HG02973 (cell line): ENCODE data around the gene HRC.
"Not testable (repeated sequence)": the region's sequence is repeated elsewhere in the genome, so short reads cannot be mapped to it uniquely, and the experiment has no call there.

ENCODE experiments used
- ATAC-seq: cut with Tn5 transposase; IDR thresholded peaks from one replicate; pipeline ENCODE4 v1.9.1; 2021; ENCODE audit warnings: moderate library complexity; ENCODE audit not compliant: unreplicated experiment

The HRC gene

GRCh38 chr19:49155005-49155819, at the start of gene HRC:
TSS of gene HRC (minus strand) at chr19:49155396. CDS start at chr19:49155237, 159 bp downstream.
- ATAC-seq: no peak

DNA sequence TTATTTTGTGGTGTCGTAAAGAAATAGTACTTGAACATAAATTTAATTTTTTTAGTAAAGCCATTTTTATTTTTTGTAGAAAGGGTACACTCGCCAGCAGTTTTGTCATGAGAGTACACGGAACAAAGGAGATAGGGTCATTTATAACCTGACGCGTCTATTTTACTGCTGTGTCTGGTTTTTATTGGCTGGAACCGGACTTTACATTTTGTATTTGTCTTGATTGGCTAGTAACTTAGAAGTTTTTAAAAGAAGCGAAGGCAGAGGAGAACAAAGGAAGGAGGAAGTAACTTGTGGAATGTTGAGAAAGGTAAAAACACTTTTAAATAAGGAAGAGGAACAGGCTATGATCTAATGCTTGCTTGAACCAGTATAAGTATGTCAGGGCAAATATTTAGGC, 45.8 kb upstream of the HRC start:
- no peak for ATAC-seq

GRCh38 chr19:49200238-49200862, 45.2 kb upstream of the HRC start:
- no peak for ATAC-seq

DNA sequence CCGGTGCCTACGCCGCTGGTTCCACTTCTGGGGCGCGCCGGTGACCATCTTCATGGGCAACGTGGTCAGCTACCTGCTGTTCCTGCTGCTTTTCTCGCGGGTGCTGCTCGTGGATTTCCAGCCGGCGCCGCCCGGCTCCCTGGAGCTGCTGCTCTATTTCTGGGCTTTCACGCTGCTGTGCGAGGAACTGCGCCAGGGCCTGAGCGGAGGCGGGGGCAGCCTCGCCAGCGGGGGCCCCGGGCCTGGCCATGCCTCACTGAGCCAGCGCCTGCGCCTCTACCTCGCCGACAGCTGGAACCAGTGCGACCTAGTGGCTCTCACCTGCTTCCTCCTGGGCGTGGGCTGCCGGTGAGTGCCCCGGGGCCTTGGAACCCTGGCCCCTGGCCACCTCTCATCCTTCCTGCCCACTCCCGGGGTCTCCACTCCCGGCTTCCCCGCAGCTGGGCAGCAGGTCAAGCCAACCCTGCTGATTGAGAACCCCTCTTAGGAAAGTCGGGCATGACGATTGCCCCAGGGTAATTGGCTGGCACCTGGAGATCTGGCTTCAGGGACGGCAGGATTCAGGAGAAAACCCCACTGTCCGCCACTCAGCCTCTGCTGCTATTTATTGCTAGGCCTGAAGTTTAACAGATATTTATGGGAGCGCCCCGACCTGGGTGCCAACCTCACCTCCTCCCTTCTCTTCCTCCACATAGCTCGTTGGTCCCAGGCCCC, 41.5 kb upstream of the HRC start:
- ATAC-seq: no peak

DNA sequence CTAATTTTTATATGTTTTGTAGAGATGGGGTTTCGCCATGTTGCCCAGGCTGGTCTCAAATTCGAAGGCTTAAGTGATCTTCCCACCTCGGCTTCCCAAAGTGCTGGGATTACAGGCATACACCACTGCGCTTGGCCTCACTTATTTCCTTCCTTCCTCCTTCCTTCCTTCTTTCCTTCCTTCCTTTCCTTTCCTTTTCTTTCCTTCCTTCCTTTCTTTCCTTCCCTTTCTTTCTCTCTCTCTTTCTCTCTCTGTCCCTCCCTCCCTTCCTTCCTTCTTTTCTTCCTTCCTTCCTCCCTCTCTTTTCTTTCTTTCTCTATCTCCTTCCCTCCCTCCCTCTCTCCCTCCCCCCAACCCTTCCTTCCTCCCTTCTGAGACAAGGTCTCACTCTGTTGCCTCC, 39.2 kb upstream of the HRC start:
- no peak for ATAC-seq

DNA sequence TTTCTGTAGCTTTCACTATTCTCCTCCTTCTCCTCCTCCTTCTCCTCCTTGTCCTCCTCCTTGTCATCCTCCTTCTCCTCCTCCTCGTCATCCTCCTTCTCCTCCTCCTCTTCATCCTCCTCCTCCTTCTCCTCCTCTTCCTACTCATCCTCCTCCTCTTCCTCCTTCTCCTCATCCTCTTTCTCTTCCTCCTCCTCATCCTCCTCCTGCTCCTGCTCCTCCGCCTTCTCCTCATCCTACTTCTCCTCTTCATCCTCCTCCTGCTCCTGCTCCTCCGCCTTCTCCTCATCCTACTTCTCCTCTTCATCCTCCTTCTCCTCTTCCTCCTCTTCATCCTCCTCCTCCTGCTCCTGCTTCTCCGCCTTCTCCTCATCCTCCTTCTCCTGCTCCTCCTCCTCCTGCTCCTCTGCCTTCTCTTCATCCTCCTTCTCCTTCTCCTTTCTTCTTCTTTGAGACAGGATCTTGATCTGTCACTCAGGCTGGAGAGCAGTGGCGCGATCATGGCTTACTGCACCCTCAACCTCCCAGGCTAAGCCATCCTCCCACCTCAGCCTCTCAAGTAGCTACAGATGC, 38.7 kb upstream of the HRC start:
- no peak for ATAC-seq

DNA sequence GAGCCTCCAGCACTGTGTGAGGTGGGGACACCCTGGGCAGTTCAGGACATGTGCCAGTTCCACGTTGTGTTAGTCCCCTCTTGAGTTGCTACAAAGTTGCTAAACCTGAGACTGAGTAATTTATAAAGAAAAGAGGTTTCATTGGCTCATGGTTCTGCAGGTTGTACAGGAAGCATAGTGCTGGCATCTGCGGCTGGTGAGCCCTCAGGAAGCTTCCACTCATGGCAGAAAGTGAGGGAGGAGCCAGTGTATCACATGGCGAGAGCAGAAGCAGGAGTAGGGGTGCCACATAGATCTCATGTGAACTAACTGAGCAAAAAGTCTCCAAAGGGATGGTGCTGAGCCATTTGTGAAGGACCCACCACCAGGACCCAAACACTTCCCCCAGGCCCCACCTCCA, 35.6 kb upstream of the HRC start:
- ATAC-seq: no peak

DNA sequence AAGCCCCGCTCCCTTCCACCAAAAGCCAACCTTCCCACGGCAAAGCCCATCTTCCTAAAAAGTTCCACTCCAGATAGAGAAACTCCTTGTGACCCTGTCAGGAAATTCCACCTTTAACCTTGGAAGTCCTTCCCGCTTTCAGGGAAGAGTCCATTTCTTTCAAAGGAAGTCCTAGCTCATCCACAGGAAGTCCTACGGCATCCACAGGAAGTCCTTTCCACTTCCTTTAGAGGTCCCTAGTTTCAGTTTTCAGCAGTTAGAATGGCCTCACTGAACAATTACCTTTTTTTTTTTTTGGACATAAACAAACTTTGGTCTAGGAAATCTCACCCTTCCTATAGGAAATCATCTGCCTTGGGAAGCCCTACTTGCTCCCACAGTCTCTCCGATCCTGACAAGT, 34.1 kb upstream of the HRC start:
- no peak for ATAC-seq

DNA sequence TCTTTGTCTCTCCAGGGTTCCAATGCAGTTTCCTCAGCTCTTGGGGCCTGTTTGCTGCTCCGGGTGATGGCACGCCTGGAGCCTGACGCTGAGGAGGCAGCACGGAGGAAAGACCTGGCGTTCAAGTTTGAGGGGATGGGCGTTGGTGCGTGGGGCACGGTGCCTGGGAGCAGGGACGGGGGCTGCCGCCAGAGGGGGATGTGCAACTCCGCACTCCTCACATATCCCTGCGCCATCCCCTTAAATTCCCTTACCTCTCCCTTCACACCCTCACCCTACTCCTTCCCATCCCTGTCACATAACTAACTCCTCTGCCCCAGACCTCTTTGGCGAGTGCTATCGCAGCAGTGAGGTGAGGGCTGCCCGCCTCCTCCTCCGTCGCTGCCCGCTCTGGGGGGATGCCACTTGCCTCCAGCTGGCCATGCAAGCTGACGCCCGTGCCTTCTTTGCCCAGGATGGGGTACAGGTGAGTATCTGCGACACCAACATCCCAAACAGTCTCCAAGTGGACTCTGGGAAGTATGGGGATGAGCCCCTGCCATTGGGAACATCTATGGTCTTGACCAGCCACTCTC, 33.5 kb upstream of the HRC start:
- ATAC-seq: no peak

- no peak for ATAC-seq
These were observed 30.9 kb upstream of the HRC start for GRCh38 chr19:49186108-49186507.

GRCh38 chr19:49182848-49183375, 27.7 kb upstream of the HRC start:
- no peak for ATAC-seq

- not testable (repeated sequence) for ATAC-seq
These were observed 27.0 kb upstream of the HRC start for GRCh38 chr19:49182010-49182847.

DNA sequence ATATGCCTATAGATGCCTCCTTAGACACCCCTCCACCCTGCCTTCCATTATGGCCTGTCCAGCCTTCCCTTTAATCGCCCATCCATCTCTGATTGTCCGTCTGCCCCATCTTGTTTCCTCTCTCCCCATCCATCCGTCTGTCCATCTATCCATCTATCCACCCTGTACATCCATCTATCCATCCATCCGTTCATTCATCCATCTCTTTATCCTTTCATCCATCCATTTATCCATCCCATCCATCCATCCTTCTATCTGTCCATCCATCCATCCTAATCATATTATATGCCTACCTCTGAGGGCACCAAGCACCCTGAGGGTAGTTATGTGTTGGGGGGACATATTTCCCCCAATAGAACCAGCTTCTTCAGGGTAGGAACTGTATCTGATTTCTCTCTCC, 25.5 kb upstream of the HRC start:
- no peak for ATAC-seq

DNA sequence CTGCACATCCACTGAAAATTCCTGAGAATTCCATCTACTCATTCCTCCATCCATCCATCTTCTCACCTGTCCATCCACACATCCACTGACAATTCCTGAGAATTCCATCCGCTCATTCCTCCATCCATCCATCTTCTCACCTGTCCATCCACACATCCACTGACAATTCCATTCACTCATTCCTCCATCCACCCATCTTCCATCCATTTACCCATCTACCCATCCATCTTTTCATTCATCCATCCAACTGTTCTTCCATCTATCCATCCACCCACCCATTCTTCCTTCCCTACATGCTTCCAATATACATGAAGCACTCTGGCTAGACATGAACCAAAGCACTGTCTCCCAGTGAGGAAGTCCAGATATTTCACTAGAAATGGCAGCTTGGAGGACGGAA, 18.0 kb upstream of the HRC start:
- no peak for ATAC-seq

- no peak for ATAC-seq
These were observed 13.2 kb upstream of the HRC start for GRCh38 chr19:49168421-49168820.

GRCh38 chr19:49167857-49168409, 12.7 kb upstream of the HRC start:
- no peak for ATAC-seq

GRCh38 chr19:49165865-49166301, 10.7 kb upstream of the HRC start:
- no peak for ATAC-seq

GRCh38 chr19:49165111-49165750, 10.0 kb upstream of the HRC start:
- ATAC-seq: no peak

DNA sequence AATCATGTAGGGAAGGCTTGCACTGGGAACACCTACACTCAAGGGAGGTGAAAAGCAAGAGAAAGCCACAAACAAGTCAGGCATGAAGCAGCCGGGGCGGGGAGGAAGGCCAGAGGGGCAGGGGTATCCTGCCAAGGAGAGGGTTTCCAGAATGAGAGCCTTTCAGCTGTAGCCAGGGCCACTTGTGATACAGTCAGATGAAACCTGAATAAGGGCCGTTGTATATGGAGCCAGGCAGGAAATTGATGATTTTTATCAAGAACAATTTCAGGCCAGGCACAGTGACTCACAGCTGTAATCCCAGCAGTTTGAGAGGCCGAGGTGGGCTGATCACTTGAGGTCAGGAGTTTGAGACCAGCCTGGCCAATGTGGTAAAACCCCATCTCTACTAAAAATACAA, 6.8 kb upstream of the HRC start:
- ATAC-seq: no peak
